ENCODE data around the gene RAB20.
"Not testable (repeated sequence)": the region's sequence is repeated elsewhere in the genome, so short reads cannot be mapped to it uniquely, and the experiment has no call there.

Gene RAB20

DNA sequence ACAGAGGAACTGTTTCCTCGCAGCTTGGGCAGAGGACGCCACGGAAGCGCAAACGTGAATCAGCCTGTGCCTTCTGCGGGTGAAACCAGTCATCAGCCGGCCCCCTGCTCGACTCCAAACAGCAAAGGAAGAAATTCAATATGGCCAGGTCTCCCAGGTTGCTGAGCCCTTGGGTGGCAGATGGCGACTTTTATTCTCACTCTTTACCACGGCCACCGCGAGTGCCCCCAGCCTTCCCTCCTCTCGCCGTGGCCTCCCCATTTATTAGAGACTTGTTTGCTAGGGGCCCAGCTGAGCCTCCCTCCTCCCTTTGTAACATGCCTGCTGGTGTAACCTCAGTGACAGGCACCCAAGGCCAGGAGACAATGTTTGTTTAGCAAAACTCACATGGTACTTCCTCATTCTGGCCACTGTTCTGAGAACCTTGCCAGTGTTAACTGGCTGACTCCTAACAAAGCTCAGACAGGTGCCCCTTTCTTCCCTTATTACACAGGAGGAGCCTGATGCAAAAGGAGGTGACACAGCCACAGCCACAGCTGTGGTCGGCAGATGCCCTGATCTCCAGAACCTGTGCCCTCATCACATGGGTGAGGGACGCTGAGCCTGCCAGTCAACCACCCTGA lies 5.8 kb downstream of the RAB20 start:
- no peak for DNase-seq (ENCODE audit: low read depth in 4 of 4, low spot score in 1 of 4)

DNA sequence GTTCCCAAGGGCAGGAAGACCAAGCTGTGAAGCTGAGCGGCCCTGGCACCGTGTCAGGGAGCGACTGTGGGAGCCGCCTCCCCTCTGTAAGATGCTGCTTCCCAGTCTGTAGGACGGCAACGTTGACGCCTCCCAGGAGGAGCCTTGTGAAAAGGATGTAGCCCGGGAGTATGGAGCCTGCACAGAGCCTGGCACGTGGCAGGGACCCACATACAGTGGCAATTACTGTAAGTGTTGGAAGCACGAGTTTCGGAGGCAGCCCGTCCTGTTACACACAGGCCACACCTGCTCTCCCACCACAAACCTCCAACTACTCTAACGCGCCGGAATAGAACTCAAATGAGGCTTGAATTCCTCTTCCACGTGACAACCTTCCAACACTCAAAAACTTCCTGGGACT lies 6.6 kb downstream of the RAB20 start:
- no peak for DNase-seq (ENCODE audit: low read depth in 4 of 4, low spot score in 1 of 4)

DNA sequence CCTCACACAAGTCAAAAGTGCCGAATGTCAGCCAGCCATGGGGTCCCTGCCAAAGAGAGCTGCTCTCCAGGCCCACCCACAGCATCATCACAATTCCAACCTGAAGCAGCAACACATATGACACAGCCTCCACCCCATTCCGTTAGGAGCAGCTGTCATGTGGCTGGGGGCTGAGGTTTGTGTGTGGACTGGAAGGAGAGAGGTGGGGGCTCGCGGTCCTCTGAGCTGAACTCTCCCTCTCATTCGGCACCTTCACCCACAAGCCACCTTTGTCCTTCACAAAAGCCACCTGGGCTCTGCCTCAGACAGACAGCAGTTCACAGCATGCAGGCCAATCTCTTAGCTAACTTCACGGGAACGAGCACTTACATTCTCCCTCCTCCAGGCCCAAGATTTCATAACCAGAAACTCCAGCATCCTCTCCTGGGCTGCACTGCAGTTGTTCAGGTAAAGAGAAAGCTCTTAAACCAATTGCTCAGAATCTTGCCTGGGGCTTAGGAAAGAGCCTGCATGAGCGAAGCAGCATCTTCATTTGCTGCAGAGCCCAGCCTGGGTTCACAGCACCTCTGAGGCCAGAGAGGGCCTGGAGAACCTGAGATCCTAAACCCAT lies 7.2 kb downstream of the RAB20 start:
- no peak for DNase-seq (ENCODE audit: low read depth in 4 of 4, low spot score in 1 of 4)

DNA sequence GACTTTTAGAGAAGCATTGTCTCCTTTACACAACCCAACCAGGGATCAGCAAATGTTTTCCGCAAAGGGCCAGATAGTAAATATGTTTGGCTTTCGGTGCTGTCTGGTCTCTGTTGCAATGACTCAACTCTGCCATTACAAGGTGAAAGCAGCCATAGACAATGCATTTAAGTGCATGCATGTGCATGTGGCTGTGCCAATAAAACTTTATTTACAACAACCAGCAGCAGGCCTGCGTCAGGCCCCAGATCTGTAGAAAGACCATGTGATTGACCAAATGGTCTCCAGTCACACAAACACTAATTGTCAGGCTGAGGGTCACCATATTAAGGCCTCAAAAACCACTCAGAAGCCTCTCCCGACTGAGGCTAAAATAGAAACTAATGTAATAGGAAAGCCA lies 8.1 kb downstream of the RAB20 start:
- DNase-seq (ENCODE audit: low read depth in 4 of 4, low spot score in 1 of 4): no peak

DNA sequence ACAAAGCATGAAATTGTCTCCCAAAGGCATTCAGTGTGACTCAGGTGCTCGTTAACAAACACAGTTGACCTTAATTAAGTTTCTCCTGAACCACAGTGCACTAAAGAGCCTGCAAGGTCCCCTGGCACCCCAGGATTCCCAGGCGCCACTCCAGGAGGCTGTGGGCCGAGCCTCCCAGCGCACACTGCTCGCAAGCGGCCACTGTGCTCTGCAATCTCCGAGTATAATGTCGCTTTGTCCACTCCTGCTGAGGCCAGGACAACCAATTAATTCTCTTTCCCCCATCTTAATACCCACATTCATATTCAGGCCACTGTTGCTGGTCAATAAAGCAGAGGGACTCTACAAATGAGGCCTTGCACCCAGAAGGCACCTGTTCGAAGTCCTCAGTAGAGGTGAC lies 8.8 kb downstream of the RAB20 start:
- no peak for DNase-seq (ENCODE audit: low read depth in 4 of 4, low spot score in 1 of 4)

DNA sequence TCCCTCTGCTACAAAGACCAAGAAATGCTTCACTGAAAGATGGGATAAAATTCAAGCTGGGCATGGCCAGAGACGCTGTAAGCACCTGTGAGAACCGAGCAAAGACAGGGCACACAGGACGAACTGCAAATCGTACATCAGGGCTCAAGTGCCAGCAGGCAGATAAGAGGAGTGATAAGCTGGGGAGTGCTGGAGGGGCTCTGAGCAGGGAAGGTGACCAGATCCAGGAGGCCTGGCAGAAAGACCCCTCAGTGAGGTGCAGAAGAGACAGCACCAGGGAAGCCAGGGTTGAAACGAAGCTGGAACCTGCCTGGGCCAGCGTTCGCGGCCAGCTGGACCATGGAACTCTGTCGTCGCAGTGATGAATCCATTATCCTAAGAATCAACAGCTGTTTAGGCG lies 10.2 kb downstream of the RAB20 start:
- no peak for DNase-seq (ENCODE audit: low read depth in 4 of 4, low spot score in 1 of 4)

DNA sequence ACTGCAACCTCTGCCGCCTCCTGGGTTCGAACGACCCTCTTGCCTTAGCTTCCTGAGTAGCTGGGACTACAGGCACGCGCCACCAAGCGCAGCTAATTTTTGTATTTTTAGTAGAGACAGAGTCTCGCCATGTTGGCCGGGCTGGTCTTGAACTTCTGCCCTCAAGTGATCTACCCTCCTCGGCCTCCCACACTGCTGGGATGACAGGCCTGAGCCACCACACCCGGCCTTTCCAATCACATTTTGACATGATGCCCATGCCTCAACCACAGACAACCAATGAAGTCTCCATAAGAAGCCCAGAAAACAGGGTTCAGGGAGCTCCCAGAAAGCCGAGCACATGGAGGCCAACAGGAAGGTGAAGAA lies 11.7 kb downstream of the RAB20 start:
- DNase-seq (ENCODE audit: low read depth in 4 of 4, low spot score in 1 of 4): no peak

DNA sequence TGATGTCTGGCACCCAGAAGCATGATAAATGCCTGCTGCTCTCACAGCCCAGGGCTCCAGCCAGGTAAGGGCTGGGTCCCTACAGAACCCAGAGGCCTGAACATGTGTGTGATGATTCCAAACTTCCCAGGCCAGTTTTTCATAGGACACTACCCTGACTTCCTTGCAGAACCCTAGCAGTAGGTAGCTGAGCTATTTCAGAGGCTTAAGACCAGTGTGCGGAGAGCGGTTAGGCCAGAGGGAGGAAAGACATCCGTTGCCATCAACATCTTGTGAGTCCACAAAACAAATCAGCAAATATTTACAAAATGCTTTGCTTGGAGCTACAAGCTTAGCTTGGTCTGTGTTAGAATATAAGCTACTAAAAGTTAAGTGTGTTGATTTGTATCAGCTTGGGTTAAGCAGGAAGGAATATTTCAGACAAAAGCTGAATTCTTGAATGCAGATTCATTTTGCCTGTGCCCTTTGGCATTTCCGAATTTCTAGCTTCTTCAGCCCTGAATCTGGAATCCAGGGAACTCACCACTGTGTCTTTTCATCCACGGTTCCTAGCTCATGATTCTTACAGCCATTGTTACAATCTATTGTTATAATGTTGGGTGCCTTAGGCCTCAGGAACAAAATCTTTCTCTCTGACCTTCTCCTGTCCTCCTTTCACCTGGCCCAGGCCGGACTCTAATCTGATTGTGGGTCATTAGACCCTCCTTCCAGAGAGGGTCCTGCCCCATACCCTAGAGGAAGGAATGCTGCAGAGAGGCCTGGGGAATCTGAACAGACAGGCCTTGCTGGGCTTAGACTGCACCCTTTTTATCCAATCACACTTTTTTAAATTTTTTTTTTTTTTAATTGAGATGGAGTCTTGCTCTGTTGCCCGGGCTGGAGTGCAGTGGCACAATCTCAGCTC lies 12.4 kb downstream of the RAB20 start:
- no peak for DNase-seq (ENCODE audit: low read depth in 4 of 4, low spot score in 1 of 4)

DNA sequence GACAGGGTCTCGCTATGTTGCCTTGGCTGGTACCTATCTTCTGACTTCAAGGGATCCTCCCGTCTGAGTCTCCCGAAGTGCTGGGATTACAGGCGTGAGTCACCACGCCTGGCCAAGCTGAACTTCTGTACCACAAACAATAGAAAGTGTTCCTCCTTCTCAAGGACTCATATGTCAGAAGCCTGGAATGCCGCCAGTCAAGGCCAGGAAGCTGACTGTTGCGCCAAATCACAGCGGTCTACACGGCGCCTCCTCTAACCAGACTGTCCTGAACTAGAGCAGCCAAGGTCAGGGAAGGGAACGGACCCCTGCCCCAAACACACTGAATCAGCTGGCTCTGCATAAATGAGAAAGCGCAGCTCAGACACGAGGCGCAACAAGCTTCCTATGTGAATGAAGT lies 14.6 kb downstream of the RAB20 start:
- DNase-seq (ENCODE audit: low read depth in 4 of 4, low spot score in 1 of 4): no peak

DNA sequence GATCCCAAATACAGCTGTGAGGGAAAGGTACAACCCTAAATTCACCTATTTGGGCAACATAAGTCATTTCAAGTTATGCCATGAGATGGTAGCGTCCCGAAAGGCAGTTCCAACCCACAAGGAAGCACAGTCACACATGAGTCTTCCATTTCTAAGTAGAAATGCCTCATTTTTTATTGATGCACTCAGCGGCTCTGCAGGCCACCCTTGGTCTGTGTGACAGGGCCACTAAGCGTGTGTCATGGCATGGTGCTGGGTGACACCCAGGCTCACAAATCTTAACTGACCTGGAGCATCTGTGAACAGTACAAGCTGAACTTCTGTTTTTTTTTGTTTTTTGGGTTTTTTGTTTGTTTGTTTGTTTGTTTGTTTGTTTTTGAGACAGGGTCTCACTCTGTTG lies 15.1 kb downstream of the RAB20 start:
- DNase-seq (ENCODE audit: low read depth in 4 of 4, low spot score in 1 of 4): no peak

DNA sequence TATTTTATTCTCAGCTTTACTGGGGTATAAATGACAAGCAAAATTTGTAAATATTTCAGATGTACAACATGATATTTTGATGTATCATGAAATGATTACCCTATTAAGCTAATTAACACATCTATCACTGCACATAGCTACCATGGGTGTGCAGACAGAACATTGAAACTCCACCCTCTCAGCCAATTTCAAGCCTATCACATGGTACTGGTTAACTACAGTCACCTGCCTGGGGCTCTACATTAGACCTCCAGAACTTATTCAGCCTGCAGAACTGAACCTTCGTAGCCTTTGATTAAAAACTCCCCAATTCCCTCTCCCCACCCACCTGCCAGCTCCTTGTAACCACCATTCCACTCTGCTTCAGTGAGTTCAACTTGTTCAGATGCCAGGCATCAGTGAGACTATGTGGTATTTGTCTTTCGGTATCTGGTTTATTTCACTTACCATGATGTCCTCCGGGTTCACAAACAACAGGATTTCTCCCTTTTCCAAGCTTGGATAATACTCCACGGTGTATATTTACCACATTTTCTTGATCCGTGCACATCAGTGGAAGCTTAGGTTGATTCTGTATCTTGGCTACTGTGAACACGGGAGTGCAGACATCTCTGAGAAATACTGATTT lies 19.2 kb downstream of the RAB20 start:
- DNase-seq (ENCODE audit: low read depth in 4 of 4, low spot score in 1 of 4): no peak

DNA sequence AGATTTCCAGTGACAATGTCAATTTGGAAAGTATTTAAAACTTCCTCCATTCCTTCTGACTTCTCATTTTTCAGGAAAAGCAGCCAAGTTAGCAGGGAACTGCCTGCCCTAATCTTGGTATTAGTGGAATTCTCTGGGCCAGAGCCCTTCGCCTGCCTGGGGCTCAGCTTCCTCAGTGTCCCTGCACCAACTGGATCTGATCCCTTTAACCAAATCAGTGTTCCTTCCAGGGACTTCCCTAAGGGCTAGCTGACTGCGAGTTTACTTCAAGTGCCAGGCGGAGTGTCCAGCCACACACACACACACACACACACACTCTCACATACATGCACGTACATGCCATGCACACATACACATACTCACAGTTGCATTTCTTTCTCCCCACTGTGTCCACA lies 20.0 kb downstream of the RAB20 start:
- no peak for DNase-seq (ENCODE audit: low read depth in 4 of 4, low spot score in 1 of 4)

DNA sequence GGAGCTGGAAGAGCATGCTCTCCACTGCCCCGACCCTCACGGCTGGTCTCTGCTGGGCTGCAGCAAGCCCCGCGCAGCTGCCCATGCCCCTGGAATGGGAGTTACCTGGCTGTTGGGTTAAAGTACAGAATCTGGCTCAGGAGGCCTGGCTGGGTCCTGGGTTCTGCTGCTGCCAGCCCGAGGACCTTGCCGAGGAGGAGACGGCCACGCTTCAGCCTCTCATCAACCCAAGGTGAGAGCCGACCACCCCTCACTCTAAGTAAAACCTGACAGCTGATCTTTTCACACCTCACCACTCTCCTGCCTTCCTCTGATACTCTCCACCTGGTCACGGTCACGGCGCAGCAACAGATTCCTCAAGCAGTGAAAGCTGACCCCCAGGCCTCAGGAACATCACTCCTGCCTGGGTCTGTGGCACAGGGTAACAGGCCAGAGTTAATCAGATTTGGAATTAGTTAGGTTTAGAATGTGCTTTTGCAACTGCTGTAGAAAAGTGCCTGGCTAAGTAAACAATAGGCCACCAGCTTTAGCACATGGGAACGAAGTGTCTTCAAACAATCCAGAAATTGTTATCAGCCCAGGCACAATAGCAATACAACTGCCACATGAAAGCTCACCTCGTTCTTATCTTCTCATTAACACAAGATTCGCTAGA lies 20.5 kb downstream of the RAB20 start:
- no peak for DNase-seq (ENCODE audit: low read depth in 4 of 4, low spot score in 1 of 4)

DNA sequence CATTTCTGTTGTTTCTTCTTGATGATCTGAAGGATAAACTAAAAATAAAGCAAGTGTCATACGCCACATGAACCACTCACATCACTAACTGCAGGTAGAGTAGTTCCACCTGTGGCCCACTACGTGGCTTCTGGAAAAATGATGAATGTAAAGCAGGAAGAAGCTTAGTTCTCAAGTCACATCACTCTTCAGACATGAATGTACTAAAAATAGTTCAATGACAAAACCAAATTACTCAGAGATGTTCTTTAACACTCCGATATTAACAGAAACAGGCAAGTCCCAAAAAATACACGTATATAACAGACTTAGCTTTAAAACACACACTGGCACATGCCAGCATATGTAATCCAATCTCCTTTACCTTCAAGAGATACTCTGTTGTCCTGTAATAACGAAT lies 21.6 kb downstream of the RAB20 start:
- no peak for DNase-seq (ENCODE audit: low read depth in 4 of 4, low spot score in 1 of 4)

DNA sequence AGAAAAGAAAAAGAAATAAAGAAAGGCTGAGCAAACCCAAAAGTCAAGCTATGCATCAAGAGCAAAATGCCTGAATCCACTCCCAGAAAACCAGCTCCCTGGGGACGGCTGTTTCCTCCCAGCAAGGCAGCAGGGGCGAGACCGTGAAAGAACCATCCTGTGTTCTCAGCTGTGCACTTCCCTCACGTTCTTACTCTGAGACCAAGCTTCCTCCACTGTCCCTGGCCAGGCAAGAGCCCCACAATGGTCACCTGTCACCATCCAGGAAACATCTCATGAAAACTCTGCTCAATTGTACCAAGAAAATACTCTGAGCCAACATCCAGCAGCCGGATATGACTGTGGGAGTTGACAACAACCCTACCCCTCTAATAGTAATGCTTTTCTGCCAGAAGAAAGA lies 22.9 kb downstream of the RAB20 start:
- no peak for DNase-seq (ENCODE audit: low read depth in 4 of 4, low spot score in 1 of 4)

DNA sequence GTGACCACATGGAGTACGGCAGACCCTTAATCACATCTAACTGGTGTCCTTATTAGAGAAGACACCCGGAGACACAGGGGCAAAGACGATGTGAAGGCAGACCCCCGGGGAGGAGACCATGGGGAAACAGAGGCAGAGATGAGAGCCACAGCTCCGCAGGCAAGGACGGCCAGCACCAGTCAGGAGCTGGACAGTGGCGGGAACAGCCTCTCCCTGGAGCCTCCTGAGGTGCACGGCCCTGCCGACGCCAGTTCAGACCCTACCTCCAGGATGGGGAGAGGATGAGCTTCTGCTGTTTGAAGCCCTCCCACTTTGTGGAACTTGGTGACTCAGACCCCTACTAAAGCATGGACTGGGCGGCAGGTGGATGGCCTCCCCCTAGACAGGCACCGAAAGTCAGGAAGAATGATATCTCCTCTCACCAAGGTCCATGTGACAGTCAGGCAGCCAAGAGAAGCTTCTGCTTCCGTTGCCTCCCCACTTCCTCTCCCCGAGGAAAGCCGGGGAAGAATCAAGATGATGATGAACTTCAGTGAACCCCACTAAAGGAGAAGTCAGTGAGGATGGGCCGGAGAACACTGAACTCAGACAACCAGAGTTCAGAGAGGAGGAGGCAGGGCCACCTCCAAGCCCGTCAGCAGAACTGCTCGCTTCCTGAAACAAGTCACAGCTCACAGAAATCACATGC lies 25.4 kb downstream of the RAB20 start:
- no peak for DNase-seq (ENCODE audit: low read depth in 4 of 4, low spot score in 1 of 4)

DNA sequence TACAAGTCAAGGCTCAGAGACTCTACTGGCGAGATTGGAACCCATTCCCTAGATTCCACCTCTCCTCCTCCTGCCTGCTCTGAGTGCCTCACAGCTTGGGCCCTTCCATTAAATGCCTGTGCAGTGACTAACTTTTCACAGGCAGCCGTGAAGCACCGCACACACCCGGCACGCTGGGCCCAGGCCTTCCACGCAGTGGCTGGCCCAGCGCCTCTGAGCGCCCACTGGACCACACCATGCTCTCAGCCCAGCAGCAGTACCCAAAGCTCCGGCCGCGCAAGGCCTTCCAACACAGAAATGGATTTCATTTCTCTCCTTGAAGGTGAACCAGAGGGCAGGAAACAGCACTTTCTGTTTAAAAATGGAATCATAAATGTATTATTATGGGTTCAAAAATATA lies 26.0 kb downstream of the RAB20 start:
- no peak for DNase-seq (ENCODE audit: low read depth in 4 of 4, low spot score in 1 of 4)

DNA sequence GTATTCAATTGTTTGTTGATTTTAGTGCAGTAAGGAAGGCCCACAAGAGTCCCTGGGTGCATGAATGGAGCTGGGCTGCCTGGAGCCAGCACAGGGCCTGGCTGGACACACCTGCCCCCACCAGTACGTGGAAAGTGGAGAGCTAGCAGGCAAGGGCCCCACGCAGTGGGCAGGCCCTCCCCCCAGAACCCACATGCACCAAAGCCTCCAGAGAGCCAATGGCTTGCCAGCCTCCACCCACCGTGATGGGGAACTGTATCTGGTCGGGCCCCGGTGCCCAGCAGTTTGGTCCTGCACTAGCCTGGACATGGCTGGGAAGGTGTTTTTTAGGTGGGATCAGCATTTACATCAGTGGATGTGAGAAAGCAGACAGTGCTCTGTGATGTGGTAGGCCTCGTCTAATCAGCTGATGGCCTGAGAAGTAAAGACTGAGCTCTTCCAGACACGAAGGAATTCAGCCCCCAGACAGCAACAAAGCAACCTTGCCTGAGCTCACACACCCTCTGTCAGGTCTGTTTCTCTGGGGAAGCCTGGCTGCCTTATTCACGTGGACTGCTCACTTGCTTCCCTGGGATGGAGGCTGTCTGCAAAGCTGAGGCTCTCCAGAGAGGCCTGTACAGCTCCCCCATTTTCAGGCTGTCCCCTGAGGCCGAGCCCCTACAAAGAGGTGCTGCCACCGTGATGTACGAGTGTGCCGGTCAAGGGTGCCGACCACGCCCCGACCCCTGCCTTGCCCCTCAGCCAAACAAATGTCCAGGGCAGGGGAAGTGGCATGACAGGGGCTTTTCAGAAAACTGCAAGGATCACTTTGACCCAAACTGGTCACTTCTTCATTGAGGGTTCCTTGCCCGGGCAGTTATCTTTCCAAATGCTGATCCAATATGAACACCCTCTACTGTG lies 27.5 kb downstream of the RAB20 start:
- no peak for DNase-seq (ENCODE audit: low read depth in 4 of 4, low spot score in 1 of 4)

DNA sequence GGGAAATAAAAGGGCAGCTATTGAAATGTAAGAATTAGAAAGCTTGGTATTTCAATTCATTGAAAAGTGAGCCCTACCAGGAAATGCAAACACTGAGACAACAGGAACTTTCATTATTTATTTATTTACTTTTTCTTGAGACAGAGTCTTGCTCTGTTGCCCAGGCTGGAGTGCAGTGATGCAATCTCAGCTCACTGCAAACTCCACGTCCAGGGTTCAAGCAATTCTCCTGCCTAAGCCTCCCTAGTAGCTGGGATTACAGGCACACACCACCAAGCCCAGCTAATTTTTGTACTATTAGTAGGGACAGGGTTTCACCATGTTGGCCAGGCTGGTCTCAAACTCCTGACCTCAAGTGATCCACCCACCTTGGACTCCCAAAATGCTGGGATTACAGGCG lies 29.3 kb downstream of the RAB20 start:
- DNase-seq (ENCODE audit: low read depth in 4 of 4, low spot score in 1 of 4): not testable (repeated sequence)

DNA sequence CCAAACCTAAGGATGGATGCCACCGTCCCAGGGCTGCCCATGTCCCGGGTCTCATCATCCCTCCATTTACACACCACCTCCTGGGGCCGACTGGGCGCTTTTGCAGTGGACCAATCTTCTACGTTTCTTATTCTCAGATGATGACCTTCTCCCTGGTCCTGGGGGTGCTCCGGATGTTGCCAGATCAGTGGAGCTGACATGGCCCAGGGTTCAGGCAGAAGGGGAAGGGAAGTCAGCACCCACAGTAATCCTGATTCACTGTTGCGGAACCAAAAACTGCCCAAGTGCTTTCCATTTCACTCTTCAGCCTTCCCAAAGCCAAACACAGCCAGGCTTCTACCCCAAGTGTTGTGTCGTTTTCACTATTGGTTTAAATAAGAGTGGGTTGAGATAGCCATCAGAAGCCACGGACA lies 29.8 kb downstream of the RAB20 start:
- DNase-seq (ENCODE audit: low read depth in 4 of 4, low spot score in 1 of 4): no peak

All from stimulated activated CD4-positive, alpha-beta T cell treated with anti-CD3 and anti-CD28 coated beads, Interleukin-1b, Interleukin-23, amount 100 ng/mL, for 24 hours (primary cell).